H54 (cell line): ENCODE measurements around the gene C19orf25.
A peak's percentile ranks its signal among the peaks of the same experiment; 100 is the strongest.

Experiments
- DNase-seq: peaks from one replicate; pipeline ENCODE4 v3.0.0; 2011; ENCODE audit warnings: low spot score, mixed read lengths; ENCODE audit not compliant: insufficient read length
- FAIRE-seq: peaks from 3 replicates; lab custom pipeline; 2011; peaks lifted over from hg19 to GRCh38; lab: Jason Lieb, UNC
- POLR2A ChIP-seq: IDR thresholded peaks from 2 replicates; pipeline ENCODE4 v1.6.1; 2011; ENCODE audit warnings: low read depth, mild to moderate bottlenecking, low read length

C19orf25 gene

DNA sequence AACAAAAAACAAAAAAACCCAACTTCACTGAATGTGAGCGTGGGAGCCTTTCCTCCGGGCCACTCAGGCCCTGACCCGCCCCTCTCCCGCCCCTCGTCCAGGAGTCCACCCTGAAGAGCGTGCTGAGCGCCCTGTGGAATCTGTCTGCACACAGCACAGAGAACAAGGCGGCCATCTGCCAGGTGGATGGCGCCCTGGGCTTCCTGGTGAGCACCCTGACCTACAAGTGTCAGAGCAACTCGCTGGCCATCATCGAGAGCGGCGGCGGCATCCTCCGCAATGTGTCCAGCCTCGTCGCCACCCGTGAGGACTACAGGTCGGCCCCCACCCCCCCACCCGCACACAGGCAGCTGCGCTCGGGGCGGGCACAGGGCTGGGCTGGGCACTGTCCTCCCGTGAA lies 17.2 kb downstream of the C19orf25 start:
- FAIRE-seq (no peak), DNase-seq (no peak)
- no peak for TF ChIP-seq POLR2A

DNA sequence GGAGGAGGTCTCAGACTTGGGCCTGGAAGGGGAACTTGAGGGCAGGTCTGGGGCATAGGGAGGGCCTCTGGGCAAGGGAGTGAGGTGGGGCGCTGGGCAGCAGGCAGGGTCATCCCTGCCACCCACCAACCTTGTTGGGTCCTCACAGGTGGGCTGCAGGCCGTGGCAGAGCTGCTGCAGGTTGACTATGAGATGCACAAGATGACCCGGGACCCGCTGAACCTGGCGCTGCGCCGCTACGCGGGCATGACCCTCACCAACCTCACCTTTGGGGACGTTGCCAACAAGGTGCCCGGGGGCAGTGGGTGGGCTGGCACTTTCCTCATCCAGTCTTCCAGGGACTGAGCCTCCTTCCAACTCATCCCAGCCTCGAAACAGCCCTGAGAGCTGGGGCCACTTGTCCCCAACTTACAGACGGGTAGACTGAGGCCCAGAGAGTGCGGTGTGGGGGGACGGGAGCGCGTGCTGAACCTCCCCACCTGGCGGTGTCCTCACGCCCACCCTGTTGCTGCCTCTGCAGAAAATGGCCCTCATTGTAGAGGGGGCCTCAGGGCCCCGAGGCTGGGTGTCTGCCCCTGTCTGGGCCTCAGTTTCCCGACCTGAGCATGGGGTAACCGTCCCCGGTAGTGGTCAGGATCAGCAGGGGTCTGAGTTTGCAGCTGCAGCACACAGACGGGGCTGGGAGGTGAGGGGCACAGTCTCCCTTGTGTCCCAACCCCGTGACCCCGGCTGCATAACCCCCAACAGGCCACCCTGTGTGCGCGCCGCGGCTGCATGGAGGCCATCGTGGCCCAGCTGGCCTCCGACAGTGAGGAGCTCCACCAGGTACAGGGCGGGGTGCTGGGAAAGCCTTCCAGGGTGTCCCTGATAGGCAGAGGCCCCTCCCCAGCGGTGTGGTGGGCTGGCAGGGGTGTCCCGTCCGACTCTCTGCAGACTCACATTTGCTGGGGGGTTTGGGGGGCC lies 18.7 kb downstream of the C19orf25 start:
- TF ChIP-seq POLR2A, result no peak
- FAIRE-seq (no peak), DNase-seq (no peak)

DNA sequence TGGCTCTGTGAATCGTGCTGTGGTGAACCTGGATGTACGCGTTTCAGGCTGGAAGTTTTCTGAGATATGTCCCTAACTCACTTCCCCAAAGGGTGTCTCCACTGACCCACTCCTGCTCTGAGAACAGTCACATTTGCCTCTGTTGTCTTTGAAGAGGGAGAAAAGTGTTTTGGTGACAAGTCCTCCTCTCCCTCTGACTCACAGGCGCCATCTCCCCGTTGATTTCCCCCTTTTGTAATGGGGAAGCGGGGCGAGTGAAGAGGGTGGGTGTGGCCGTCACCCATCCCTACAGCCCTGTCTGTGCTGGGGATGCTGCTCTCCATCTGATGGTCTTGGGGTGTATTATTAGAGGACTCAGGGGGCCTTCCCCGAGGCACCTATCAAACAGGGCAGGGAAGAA lies 19.5 kb downstream of the C19orf25 start:
- TF ChIP-seq POLR2A, result no peak
- no peak for DNase-seq
- no peak for FAIRE-seq

DNA sequence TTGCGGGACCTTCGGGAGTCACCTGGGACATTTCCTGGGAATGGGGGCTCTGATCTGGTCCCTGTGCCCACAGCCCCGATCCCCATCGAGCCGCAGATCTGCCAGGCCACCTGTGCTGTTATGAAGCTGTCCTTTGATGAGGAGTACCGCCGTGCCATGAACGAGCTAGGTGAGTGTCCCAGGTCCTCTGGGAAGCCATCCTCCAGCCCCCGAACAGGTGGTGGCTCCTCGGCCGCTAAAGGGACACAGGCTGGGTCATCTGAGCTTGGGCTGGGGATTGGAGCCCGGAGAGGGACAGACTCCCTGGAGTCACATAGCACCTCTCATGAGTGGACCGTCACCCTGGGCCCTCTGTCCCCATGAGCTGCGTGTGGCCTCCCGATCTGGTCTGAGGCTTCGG lies 21.1 kb downstream of the C19orf25 start:
- no peak for TF ChIP-seq POLR2A
- DNase-seq, result no peak
- FAIRE-seq, result no peak

DNA sequence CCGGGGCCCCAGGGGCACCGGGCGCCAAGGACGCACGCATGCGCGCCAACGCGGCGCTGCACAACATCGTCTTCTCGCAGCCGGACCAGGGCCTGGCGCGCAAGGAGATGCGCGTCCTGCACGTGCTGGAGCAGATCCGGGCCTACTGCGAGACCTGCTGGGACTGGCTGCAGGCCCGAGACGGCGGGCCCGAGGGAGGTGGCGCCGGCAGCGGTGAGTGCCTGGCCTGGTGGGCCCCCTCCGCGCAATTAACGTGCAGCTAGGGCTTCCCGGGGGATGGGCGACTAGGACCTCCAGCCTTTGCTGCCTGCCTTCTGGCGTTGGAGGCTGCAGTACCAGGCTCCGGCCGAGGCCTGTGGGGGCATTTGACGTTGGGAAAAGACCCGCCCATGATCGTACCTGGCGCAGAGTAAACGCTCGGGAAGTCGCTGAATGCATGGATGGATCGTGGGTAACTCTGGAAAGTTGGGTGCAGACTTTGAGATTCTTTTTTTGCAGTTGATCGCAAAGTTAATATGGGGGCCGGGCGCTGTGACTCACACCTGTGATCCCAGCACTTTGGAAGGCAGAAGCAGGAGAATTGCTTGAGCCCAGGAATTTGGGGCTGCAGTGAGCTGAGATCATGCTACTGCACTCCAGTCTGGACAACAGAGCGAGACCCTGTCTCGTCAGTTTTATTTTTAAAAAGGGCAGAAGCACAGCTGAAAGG lies 21.8 kb downstream of the C19orf25 start:
- no peak for FAIRE-seq
- TF ChIP-seq POLR2A, result no peak
- no peak for DNase-seq

DNA sequence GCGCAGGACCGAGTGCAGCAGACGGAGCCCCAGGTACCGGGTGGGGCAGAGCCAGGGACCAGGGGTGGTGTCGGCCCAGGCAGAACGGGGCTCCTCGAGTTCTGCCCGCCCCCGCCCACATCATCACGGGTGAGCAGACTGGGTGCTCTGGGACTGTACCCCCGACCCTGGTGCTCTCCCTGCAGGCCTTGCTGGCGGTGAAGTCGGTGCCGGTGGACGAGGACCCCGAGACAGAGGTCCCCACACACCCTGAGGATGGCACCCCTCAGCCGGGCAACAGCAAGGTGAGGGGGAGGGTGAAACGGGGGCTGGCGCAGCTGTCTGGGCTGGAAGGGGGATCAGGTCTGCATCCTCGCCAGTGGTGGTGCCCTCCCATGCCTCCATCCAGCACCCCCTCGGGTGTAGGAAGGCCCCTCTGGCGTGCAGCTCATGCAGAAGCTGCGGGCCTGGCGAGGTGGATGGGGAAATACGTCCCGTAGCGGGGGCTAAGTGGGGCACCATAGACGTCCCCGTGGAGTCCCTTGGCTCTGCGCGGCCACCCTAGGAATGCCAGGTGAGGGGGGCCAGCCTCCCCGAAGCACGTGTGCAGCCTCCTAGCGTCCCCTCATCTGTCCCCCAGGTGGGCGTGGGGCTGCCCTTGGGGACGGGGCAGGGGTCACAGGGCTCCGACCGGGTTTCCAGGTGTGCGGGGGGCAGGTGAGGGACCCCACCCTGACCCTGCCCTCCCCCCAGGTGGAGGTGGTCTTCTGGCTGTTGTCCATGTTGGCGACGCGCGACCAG lies 22.7 kb downstream of the C19orf25 start:
- no peak for FAIRE-seq
- no peak for TF ChIP-seq POLR2A

DNA sequence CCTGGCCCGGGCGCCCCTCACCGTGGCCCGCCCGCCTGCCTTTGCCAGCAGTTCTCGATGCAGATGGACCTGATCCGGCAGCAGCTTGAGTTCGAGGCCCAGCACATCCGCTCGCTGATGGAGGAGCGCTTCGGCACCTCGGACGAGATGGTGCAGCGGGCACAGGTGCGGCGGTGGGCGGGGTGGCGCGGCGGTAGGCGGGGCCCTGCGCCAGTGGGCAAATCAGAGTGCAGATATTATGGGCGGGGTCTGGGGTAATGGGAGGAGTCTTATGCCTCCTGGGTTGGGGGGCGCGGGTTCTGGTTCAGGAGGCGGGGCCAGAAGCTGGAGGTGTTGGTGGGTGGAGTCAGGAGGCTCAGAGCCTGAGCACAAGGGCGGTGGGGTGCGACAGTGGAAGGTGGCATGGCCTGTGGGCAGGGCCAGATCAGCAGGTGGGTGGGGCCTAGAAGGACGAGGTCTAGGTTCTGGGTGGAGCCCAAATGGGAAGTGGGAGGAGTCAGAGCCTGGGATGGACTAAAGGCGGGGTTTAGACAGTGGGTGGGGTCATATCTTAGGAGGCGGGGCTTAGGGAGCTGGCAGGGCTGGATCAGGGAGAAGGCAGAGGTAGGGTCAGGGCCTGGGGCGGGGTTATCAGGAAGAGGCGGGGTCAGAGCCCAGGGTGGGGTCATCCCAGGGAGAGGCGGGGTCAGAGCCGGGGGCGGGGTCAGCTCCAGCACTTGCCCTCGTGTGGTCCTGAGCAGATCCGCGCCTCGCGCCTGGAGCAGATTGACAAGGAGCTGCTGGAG lies 23.5 kb downstream of the C19orf25 start:
- DNase-seq (peak; percentile 89), FAIRE-seq (no peak)
- no peak for TF ChIP-seq POLR2A

More for the DNA sequence above, 22.7 kb downstream of the C19orf25 start:
- DNase-seq, result no peak

DNA sequence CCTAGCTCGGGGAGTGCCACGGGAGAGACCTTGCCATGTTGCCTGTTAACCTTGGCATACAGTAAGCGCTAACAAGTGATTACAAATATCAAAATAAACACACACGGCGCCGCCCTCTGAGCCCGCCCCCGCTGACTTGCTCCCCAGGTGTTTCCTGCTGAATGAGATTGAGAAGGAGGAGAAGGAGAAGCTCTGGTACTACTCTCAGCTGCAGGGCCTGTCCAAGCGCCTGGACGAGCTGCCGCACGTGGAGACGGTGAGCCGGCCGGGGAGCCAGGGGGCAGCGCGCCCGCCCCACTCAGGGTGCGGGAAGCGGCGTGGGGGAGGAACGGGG lies 24.0 kb downstream of the C19orf25 start:
- no peak for DNase-seq
- no peak for FAIRE-seq
- TF ChIP-seq POLR2A, result no peak

DNA sequence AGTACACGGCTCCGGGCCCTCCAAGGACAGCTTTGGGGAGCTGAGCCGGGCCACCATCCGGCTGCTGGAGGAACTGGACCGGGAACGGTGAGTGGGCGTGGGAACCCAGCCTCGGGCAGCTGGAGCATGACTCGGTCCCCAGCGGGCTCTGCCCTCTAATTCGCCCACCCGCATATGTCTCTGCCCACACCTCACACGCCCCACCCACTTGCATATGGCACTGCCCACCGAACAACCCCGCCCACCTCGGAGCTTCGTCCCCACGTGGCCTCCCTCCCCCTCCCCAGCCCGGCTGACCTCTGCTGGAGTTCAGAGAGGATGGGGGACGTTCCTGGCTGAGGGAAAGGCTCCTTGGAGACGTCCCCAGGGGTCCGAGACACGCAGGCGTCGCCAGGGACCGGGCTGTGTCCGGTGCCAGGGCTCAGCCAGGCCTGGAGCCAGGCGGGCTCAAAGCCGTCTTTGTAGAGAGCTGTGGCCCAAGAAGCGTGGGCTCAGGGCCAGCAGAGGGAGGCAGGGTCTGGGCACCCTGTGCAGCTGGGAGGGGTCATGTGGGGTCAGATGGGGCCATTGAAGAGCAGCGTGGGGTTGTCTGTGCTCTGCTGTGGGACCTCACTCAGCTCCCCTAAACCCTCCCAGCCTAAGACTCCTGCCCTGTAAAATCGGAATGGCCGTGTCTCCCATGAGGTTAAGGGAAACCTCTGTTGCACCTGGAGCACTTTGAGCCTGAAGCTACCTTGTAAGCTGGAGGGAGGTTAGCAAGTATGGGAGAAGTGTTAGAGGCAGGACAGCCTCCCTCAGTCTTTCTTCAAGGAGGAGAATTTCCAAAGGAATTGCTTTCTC lies 25.3 kb downstream of the C19orf25 start:
- no peak for FAIRE-seq
- peak; percentile 96 for DNase-seq
- TF ChIP-seq POLR2A, result no peak

DNA sequence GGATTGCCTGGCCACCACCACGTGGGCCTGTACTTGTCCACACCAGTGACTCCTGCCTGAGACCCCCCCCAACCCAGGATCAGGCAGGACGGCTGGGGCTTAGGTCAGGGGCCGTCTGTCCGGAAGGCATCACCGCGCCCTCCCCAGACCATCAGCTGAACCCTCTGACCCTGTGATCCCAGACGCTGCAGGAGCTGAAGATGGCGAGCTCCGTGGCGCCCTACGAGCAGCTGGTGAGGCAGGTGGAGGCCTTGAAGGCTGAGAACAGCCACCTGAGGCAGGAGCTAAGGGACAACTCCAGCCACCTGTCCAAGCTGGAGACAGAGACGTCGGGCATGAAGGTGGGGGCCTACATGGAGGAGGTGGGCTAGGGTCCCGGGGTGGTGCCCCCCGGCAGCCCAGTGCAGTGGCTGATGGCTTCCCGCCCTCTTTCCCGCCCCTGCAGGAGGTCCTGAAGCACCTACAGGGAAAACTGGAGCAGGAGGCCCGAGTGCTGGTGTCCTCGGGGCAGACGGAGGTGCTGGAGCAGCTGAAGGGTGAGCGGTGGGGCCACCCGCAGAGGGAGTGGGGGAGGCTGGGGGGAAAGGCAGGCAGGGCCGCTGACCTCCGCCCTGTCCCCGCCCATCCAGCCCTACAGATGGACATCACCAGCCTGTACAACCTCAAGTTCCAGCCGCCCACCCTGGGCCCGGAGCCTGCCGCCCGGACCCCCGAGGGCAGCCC lies 26.1 kb downstream of the C19orf25 start:
- DNase-seq, result peak; percentile 58
- FAIRE-seq, result no peak
- TF ChIP-seq POLR2A, result no peak

DNA sequence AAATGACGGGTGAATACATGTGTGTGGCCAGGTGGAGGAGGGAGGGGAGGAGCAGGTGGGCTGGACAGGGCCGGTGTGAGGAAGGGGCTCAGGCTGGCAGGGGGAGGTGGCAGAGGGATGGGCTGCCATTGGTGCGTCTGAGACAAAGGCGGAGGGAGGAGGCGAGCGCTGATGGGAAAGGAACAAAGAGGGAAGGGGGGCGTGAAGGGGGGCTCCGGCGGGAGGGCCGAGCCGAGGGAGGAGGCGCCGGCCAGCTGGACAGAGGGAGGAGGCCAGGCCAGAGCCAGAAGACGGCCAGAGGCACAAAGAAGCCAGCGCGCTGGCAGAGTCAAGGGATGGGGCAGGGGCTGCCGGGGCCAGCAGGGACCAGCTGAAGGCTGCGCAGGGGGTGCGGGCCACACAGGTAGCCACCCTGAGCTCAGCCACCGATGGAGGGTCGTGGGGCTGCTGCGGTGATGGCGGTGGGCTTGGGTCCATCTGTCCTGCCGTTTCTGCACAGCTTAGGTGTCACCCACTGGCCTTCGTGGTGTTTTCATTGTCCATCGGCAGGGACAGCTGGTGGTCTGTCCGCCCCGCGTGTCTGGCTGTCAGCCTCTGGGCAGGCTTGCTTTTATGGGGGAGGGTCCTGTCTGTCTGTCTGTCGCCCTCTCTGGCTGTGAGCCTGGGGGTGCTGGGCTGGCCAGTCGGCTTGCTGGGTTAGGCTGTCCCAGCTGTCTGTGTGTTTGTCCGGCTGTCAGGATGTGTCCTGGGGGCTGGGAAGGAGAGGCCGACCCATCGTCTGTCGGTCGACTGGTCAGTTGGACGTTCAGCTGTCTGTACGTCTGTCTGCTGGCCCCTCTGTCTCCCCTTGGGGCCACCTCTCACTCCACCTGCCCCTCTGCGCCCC lies 26.9 kb downstream of the C19orf25 start:
- DNase-seq (no peak), FAIRE-seq (no peak)
- no peak for TF ChIP-seq POLR2A
